ENCODE data around the gene PIK3CA.
"Not testable (repeated sequence)": the region's sequence is repeated elsewhere in the genome, so short reads cannot be mapped to it uniquely, and the experiment has no call there.

The PIK3CA gene

DNA sequence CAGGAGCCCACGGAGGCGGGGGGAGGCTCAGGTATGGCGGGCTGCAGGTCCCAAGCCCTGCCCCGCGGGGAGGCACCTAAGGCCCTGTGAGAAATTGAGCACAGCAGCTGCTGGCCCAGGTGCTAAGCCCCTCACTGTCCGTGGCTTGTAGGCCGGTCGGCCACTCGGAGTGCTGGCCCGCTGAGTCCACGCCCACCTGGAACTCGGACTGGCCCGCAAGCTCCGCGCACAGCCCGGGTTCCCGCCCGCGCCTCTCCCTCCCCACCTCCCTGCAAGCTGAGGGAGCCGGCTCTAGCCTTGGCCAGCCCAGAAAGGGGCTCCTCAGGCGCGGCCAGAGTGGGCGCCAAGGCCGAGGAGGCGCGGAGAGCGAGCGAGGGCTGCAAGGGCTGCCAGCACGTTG is 115.0 kb downstream of the PIK3CA start:
- no peak for DNase-seq (ENCODE audit: low read depth in 2 of 2)

DNA sequence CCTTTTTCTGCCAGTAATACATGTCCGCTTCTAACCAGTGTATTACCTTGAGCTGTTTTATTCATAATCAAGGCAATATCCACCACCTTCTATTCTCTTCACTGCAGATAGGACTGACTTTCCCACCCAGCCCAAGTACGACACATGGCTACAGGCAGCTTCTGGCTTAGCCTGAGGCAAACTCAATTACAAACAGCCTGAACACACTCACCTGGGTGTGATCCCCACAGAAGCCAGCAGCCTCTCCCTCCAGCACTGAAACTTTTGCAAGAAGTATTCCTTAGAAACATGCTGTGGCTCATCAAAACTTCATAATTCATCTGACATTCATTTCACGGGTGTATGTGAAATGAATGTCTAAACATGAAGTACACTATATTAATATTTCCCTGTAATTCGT is 116.3 kb downstream of the PIK3CA start:
- no peak for DNase-seq (ENCODE audit: low read depth in 2 of 2)

DNA sequence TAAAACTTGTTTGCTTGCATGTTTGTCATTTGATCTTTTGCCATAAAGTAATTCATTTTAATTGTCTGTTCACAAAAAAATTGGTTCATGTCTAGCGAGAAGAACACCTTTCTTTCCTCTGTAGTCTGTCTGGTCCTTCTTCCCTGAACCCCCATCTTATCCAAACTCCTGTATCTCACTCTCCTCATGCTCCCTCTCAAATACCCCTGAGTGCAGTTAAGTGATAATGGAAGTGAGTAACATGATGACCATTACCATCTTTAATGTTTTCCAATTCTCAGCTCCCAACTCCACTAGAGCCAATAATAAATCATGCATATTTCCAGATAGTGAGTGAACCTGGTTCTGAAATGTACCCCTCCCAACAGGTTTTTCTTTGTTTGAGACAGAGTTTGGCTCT is 116.9 kb downstream of the PIK3CA start:
- DNase-seq (ENCODE audit: low read depth in 2 of 2) = no peak

DNA sequence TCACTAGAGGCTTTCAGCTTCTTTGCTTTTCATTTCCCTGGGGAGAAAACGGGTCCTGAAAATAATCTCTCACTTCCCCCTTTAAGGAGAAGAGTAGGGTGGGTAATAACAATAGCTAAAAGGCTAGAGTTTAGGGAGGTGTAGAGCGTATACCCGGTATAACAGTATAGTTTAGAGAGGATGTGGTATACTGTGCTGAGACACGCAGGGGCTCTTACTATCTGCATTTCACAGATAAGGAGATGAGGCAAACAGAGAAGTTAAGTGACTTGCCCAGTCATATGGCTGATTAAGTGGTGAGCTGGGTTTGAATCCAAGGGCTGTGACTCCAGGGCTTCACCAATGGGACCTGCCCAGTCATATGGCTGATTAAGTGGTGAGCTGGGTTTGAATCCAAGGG is 117.7 kb downstream of the PIK3CA start:
- DNase-seq (ENCODE audit: low read depth in 2 of 2) = no peak

DNA sequence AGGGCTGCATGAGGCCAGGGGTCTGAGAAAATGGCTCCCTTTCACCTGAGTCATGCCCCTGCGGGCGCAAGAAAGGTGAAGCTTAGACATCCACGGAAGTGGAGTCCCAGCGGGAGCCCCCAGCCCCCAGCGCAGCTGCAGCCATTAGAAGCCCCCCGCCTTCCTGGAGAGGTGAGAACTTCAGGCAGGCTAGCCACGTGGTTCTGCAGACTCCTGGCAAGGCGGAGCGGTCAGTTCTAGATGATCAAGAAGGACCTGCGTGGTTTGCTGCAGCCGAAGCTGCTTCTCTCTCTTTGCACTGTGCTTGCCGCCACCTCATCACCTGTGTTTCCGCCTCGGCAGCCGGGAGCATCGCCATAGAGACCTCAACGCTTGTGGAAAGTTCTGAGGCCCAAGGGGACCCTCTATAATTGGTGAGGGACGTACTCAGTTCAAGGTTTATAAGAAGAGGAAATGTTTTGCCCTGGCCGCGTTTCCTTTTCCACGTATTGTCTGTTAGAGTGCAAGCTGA is 118.6 kb downstream of the PIK3CA start:
- no peak for DNase-seq (ENCODE audit: low read depth in 2 of 2)

DNA sequence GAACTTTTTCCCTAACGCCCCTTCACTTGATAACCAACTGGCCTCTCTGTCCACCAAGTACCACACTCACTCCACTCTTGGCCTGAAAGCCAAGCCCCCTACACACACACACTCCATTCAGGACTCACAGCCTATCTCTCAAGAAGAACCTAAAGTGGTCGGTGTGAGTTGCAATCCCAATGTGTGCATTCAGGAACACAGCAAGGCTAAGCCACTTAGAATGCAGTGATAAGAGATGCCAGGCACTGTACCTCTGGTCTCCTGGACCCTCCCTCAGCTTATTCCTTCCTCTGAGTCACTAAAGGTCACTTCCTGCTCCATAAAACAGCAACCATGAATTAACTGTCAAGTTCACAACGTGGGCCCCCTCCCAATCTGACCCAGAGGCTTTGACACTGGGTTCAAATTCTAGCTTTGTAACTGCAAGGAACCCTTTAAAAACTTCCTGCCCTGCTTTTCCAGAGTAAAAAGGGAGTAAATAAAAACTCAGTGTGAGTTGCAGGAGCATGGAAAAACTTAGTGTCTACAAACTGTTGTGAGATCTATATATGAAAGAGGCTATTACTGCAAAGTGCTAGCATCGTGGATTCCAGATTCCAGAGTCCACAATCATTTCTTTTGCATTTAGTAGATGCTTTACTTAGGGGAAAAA is 120.4 kb downstream of the PIK3CA start:
- no peak for DNase-seq (ENCODE audit: low read depth in 2 of 2)

DNA sequence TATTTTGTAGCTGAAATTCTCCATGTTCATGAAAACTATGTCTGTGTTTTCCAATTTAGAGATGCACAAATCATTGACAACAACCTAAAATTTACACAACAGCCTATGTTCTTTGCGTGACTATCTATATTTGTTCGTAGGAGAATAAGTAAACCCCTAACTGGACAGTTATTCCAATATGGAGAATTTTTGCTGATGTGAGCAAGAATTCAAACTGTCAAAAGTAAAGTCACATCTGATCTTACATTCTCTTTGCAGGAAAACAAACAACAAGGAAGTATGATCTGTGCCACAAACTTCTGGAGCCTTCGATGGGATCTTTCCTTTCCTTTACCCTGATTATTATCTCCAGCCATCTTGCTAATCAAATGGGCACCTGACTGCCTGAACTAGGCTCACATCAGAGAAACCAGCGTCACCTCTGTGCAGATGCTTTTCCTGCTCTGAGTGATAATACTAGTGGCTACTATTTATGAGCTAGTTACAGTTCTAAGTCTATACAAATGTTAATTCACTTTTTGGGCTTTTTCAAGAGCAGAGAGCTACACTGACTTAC is 121.1 kb downstream of the PIK3CA start:
- no peak for DNase-seq (ENCODE audit: low read depth in 2 of 2)

DNA sequence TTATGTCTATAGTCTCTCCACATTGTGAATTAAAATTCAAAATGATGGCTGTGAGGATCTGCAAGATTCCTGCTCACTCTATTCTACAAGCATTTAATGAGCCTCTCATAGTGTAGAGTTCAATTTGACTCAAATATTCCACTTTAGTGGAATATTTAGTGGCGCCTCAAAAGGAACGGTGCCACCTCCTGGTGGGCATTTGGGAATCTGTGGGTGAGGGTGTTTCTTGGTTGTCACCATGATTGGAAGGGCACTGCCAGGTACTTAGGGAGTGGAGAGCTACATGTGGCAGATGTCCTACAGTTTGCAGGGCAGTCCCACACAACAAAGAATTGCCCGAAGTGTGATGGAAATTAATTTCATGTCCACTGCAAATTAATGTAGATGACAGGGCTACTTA is 124.2 kb downstream of the PIK3CA start:
- no peak for DNase-seq (ENCODE audit: low read depth in 2 of 2)

DNA sequence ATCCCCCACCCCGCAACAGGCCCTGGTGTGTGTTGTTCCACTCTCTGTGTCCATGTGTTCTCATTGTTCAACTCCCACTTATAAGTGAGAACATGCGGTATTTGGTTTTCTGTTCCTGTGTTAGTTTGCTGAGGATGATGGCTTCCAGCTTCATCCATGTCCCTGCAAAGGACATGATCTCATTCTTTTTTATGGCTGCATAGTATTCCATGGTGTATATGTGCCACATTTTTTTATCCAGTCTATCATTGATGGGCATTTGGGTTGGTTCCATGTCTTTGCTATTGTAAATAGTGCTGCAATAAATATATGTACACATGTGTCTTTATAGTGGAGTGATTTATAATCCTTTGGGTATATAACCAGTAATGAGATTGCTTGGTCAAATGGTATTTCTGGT is 126.3 kb downstream of the PIK3CA start:
- not testable (repeated sequence) for DNase-seq (ENCODE audit: low read depth in 2 of 2)

DNA sequence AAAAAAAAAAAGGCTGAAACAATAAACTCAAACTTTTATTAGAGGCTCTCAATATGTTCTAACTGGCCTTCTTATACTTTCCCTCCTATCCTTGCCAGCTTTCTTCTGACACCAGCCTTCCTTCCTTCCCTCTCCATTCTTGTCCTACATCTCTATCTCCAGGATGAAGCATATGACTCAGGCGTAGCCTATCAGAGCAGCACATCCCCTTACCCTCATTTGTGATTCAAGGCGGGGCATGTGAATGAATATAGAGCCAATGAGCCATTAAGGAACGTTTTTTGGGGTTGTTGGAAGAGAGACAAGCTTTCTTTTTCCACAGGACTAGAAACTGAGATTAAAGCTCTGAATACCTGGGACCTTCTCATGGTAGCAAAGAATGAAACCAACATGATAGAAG is 127.8 kb downstream of the PIK3CA start:
- DNase-seq (ENCODE audit: low read depth in 2 of 2) = no peak

DNA sequence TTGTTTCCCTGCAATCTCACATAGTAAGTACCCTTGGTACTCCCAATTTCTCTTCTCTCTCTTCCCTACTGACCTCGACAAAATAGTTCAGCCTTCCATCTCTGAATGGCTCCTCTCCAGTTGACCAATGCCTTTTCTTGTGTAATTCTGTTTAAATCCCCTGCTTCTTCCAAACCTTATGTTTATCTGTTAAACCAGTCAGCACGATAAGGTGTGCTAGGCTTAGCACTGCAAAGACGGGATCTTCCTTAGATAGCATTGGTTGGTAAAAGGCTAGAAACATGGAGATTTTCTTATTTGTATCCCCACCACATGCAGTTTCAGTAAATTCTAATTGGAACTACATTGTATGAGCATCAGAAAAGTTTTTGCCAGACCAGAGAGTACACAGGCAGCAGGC is 128.6 kb downstream of the PIK3CA start:
- no peak for DNase-seq (ENCODE audit: low read depth in 2 of 2)

DNA sequence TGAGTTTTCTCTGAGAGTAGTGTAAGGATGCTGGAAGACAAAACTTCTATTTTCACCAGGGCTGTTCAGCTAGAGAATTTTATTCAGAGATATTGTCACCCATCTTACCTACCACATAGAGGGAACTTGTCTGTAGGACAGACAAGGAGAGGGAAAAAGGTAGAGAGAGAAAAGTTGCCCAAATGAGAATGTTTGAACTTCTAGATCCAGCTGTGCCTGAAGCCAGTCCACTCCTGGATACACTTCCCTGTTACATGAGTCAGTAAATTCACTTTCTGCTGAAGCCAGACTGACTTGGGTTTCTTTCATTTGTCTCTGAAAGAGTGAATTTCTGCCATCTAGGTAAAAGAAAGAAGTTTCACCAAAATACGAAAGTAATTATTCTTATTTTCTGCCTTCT is 130.0 kb downstream of the PIK3CA start:
- DNase-seq (ENCODE audit: low read depth in 2 of 2) = no peak

DNA sequence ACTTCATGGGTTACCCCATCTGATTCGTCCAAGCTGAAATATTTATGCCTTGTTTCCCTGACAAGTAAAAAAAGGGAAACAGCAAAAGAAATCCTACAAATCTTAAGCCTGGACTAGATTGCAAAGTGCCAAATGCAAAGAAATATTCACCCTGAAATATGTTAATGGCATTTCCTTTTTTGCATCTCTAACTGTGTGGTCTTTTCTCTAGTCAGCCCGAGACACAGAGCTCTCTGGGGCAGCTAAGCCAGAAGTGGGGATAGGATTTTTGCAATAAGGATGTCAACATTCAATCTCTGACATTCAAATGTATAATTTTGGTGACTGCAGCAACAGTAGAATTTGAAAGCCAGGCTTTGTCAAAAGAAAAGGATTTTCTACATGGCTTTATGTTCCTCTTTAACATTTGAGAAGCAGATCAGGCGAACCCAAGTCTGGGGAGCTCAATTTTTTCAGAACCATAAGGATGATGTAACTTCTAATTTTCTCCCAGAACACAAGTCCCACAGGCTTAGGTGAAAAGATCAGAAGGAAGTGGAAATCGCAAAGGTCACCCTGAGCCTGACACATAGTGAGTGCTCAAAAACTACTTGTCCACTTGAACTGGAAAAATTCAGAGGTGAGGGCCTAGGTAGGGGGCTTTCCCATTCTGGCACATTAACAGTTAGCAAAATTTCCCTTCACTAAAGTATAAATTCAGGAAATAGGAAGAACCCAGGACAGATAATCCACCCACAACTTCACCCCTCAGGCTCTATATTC is 131.0 kb downstream of the PIK3CA start:
- no peak for DNase-seq (ENCODE audit: low read depth in 2 of 2)

DNA sequence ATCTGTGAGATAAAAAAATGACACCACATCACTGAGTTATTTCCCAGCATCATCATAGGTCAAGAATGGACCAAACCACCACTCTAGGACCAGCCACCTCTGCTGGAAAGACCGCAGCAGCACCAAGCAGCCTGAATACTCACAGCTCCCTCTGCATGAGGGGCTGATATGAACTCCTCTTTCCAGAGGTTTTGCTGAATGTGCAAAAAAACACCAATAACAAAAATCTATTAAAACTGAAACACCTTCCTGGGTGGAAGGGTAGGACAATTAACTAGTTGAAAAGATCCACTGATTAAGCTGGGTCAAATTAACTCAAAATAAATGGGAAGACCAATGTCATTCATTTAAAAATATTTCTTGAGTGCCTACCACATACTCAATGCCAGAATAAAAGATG is 131.7 kb downstream of the PIK3CA start:
- DNase-seq (ENCODE audit: low read depth in 2 of 2) = no peak

DNA sequence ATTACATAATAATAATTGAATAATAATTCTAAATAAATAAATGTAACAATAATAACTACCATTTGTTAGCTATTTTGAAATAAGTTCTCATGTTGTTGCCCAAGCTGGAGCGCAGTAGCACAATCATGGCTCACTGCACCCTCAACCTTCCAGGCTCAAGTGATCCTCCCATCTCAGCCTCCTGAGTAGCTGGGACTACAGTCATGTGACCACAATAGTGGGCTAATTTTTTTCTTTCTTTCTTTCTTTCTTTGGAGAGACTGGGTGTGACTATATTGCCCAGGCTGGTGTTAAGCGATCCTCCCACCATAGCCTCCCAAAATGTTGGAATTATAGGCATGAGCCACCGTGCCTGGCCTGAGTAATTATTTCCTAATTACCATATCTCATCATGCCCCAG is 133.7 kb downstream of the PIK3CA start:
- DNase-seq (ENCODE audit: low read depth in 2 of 2) = no peak

DNA sequence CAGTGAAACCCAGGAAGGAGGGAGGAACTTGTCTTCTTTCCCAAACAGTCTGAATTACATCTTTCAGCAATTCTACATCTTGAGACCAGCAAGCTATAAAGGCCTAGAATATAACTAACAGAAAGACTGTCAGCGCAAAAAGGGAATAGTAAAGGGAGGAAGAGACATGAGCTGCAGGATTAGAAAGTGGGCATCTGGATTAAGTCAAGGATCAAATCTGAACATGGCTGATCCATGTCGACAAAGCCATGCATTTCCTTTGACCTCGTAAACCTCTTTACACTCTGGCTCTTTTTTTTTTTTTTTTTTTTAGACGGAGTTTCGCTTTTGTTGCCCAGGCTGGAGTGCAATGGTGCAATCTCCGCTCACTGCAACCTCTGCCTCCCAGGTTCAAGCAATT is 138.2 kb downstream of the PIK3CA start:
- no peak for DNase-seq (ENCODE audit: low read depth in 2 of 2)

DNA sequence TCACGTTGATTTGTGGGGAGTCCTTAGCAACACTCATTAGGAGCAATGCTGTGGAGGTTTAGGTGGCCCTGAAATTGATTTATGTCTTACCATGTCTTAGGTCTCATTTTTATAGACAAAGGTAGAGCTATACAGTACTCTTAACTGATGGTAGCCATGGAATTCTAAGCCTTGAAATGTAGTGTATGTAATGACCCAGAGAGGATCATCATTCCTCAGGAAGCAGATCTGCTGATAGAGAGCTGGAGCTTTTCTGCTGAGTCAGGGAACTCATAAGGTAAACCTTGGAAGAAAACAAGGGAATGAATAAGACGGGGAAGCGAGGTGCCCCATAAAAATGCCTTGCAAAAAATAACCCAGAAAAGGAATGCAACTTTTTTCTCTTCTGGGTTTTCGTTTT is 140.7 kb downstream of the PIK3CA start:
- no peak for DNase-seq (ENCODE audit: low read depth in 2 of 2)

DNA sequence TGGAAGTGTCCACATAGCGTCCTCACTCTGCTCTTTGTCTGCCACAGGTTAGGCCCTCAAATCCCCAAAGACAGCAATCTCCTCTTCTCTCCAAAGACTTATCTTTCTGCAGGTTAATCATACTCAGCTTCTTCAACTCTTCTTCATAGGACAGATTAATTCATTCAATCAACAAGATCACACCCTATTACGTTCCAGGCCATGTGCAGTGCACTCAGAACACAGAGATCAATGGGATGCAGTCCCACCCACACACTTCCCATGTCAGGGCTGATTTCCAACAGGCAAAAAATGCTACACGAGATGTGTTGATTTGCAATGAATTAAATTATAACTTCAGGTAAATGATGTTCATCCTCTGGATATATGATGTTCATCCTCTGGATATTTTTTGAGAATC is 141.1 kb downstream of the PIK3CA start:
- DNase-seq (ENCODE audit: low read depth in 2 of 2) = no peak

All from stimulated activated CD4-positive, alpha-beta T cell treated with anti-CD3 and anti-CD28 coated beads, Interleukin-15, amount 100 ng/mL, for 48 hours (primary cell).